NCI-H748 (cell line): Measurements from ENCODE around the gene GPATCH2L.

Experiments used
- DNase-seq: peaks from one replicate; lab custom pipeline; 2025; ENCODE audit not compliant: unreplicated experiment; lab: John Stamatoyannopoulos, UW

Gene GPATCH2L

GRCh38 chr14:76135722-76136121 lies 16.0 kb upstream of the GPATCH2L start:
- no peak for DNase-seq

- peak; percentile 48 for DNase-seq
Measured at GRCh38 chr14:76136476-76137110, 15.1 kb upstream of the GPATCH2L start.

DNA sequence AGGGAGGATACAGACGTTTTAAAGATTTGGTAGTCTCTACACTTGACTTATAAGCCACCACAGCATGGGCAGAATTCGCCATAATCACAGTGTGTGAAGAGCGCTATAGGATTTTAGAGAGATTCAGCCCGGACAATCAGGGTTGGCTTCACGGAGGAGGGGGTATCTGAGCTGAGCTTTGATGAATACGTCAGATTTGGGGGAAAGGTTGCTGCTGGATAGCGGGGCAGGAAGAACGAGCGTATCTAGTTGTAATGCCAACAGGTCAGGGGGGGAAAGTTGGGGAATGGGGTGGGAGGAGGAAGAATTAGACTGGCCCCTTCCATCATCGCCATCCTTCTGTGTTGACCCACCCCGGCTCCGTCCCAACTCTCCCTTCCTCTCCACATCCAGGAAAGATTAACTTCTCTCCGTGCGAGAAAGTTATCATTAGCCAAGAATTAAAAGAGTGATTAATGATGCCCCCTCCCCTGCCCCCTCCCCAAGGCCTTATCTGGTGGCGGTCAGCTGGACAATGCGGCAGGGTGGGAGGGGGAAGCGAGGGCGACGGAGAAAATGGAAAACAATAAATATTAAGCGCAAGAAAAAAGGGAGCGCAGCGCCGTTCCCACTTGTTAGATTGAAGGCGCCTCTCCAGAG lies 13.5 kb upstream of the GPATCH2L start:
- no peak for DNase-seq

DNA sequence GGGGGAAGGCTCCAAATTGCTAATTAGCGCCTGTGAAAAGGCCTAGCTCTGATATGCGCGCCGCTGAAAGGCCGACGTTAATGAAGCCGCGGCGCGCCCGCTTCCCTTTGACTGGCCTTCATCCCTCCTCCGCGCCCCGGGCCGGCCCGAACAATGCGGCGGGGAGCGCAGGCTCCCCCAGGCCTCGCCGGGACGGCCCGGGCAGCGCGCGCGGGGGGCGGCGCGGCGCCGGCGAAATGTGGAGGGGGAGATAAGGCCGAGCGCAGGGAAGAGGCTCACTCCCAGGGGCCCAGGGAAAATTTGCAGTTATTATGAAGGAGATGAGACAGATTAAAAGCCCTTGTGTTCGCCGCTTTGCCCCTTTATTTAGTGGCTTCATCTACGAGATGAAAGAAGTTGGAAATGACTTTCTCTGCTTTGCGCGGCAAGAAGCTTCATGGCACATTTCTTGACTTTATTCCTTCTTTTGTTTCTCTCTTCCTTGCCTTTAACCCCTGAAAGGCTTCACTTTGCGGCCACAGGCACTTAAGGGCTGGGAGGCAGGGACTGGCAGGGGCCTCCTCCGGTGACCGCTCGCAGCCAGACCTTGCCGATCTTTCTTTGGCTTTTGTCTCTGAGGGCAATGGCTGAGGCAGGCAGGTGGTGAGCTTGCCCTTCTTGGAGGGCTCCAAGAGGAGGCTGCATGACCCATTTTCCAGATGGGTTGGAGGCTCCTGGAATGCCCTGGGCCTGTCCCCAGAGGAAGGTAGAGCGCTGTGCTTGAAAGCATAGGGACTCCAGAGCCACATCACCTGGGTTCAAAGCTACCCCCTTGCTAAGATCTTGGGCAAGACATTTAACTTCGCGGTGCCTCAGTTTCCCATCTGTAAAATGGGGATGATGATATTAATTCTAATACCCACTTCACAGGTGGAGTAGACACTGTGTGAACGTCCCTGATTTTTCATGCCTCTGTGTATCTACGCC lies 12.7 kb upstream of the GPATCH2L start:
- peak; percentile 27 for DNase-seq

DNA sequence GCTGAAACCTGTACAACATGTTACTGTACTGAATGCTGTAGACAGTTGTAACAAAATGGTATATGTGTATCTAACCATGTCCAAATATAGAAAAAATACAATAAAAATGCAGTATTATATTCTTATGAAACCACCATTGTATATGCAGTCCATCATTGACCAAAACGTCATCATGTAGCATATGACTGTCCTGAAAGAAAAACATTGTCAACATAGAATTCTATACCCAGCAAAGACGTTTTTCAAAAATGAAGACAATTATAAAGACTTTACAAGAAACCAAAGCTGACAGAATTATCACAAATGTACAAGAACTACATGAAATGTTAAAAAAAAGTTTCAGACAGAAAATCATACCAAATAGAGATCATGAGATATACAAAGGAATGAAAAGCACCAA lies 8.1 kb upstream of the GPATCH2L start:
- no peak for DNase-seq

GRCh38 chr14:76146976-76147375 lies 4.7 kb upstream of the GPATCH2L start:
- DNase-seq, result no peak

DNA sequence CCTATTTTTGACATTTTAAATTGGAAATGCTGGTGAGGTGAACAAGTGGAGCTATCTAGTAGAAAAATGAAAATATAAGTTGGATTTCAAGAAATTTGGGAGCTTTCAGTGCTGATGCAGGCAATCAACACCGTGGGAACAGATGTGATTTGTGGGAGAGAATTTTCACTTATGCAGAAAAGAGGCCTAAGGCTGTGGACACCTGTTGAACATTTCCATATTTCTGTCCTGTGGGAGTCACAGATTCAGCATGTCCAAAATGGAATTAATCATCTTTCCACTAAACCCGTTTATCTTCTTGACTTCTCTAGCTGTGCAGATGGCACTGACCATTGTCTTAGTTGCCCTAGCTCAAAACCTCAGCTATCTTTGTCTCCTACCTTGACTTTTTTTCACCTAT lies 2.5 kb upstream of the GPATCH2L start:
- no peak for DNase-seq

DNA sequence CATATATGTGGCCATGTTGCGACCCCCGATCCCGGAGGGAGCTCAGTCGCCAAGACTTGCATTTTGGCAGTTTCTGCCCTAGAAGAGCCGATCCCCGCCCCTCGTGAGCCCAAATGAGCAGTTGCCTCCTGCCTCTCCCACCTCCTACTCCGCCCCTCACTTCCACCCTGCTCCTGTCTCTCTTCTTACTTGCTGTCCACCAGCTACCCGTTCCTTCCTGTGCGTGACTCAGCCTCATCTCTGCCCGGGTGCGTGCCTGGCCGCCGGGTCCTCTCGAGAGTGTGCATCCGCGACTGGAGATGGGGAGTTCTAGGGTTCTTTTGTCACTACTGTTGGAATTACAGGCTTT lies 585 bp downstream of the GPATCH2L start:
- peak; percentile 66 for DNase-seq

- no peak for DNase-seq
Measured at GRCh38 chr14:76153919-76154318, 2.2 kb downstream of the GPATCH2L start.

- no peak for DNase-seq
Measured at GRCh38 chr14:76154539-76155126, 2.9 kb downstream of the GPATCH2L start.

DNA sequence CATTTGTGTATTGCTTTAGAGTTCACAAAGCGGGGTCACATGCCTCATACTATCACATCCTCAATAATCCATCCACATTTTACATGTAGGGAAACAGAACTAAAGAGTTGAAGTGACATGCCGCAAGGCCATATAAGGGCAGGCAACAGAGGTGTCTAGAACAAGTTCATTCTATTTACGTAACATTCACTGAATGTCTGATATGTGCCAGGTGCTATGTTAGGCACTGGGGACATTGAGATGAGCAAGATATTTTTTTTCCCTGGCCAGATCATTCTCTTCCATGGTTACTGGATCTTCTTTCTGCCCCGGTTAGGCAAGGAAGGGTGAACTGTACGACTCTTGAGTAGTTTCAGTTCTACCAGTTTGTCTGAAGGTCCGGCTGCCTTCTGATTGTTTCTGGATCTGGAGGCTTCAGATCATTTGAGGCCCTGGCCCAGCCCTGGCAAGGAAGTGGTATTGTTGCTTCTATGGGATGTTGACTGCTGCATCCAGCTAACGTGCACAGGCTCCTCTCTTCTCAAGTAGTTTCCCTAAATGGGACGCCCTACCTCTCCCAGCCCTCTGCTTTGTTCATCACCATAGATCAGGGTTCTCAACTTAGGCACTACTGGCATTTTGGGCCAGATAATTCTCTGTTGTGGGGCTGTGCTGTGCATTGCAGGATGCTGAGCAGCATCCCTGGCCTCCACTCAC lies 12.1 kb downstream of the GPATCH2L start:
- DNase-seq, result no peak

- no peak for DNase-seq
Measured at GRCh38 chr14:76168531-76168930, 16.8 kb downstream of the GPATCH2L start.

GRCh38 chr14:76169776-76170175 lies 18.1 kb downstream of the GPATCH2L start:
- DNase-seq, result no peak

DNA sequence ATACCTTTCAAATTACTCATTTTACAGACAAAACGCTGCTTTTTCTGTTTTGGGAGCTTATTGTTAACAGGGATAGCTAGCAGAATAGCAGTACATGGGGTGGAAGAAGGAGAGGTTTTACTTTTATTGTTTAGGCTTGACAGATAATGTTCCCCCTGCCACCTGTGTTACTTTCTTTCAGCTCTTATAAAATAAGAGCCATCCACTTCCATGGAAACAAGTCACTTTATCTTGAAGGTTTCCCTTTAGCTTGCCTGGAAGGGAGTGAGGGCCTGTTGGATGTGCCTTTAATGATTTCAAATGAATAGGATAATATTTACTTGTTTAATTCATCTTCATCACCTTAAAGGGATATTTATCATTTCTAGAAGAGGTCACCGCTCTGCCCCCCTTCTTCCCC lies 23.3 kb downstream of the GPATCH2L start:
- DNase-seq, result no peak

DNA sequence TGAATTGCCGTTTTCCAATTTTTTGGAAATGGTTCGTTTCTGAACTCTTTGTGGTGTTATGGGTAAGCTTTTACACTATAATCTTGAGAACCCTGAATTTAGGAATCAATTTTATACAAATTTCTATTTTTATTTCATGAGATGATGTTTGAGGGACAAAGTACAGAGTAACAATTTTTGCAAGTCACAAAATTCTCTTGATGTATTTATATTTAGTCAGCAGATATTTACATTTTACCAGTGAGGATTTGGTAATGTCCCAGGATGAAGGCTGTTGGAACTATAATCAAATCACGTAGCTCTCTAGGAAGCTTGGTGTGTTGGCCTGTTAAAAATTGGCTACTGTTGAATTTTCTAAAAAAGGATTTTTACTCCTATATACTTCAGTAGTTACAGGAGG lies 24.2 kb downstream of the GPATCH2L start:
- no peak for DNase-seq

- DNase-seq, result no peak
Measured at GRCh38 chr14:76181546-76181945, 29.8 kb downstream of the GPATCH2L start.

GRCh38 chr14:76186308-76187027 lies 34.7 kb downstream of the GPATCH2L start:
- no peak for DNase-seq

DNA sequence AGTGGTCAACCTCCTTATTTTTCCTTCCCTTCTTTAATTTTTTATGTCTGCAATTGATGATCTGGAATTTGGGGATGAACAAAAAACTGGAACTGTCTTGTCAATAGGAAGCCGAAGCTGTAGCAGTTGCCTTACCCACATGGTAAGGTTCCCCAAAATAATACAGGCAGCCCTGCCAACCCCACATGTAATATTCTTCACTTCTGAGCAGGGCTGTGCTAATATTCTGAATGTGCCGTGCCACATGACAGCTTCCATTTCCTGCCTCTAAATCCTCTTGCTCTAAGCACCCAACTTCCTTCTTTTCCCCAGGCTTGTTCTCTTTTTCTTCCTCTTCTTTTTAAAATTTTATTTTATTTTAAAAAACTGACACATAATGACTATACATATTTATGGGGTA lies 39.6 kb downstream of the GPATCH2L start:
- DNase-seq, result no peak

DNA sequence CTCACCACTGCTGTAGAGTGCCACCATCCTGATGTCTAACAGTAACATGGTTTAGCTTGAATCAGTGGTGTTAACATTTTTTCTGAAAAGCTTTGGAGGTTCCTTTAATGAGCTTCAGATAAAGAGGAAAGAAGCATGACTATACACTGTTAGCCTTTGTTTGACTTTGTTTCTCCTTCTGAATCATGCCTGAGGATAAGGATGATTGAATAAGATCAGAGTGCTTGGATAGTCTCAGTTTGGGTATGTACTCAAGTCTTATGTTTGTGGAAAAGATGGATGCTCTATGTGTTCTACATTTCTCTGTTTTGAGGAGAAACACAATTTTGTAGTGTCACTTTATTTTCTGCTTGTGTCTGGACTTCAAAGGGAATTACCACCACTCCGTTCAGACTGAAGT lies 42.0 kb downstream of the GPATCH2L start:
- no peak for DNase-seq

DNA sequence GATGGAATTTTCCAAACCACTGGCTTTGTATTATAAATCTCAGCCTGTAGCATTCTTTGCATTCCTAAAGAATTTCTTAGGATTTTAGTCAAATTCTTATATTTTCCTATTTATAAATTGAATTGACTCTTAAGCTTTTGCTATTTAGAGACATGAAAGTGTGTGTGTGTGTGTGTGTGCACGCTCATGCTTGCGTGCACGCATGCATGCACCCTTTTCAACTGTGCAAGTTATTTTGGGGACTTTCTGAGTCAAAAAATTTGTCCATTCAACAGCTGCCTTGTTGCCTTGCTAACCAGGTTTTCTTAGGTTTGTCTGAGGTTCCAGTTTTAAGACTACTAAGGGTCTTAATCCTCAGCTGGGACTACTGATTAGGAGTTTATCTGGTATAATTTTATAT lies 42.6 kb downstream of the GPATCH2L start:
- no peak for DNase-seq
